RWPE1 (cell line): ENCODE measurements around the gene HIVEP3.

Experiments used
- CTCF ChIA-PET: fragments of 350-600 bp; sonication (Branson Sonifier 250); formaldehyde crosslinking; extraction: SDS; loops from one replicate; lab custom pipeline; 2021; lab: Yijun Ruan, JAX
- POLR2A ChIA-PET: fragments of 400-600 bp; formaldehyde crosslinking; extraction: SDS; loops from one replicate; lab custom pipeline; 2020; ENCODE audit warnings: antibody characterized with exemption; ENCODE audit not compliant: low non-redundant PET; lab: Yijun Ruan, JAX
- DNase-seq: peaks from one replicate; pipeline ENCODE4 v3.0.0; 2012; ENCODE audit warnings: low spot score
- H3K27ac ChIP-seq: fragments of 450-650 bp; 2 replicates; pipeline ENCODE4 v1.5.1; 2017
- CTCF ChIP-seq: fragments of 450-650 bp; conservative IDR thresholded peaks from 2 replicates; pipeline ENCODE4 v1.5.1; 2017; ENCODE audit warnings: low read depth, mild to moderate bottlenecking

HIVEP3 gene

GRCh38 chr1:41475859-41476567 is 442.7 kb downstream of the HIVEP3 start:
- no peak for TF ChIP-seq CTCF
- peak overlapping the region; percentile 99 for H3K27ac ChIP-seq
- CTCF ChIA-PET = interaction anchor here (0.6 to 2.9 kb wide), 4 partner anchors 8 to 238 kb away, joined by 3 to 10 read pairs (median 6); partner anchors contain the start of gene EDN2
- POLR2A ChIA-PET = interaction anchor here (0.6 kb wide), 1 partner anchor 42 kb away, joined by 3 read pairs; no protein-coding TSS in a partner anchor
- no peak for DNase-seq

- CTCF ChIA-PET = interaction anchor here (0.5 to 2.9 kb wide), 6 partner anchors 9 to 534 kb away, joined by 3 to 10 read pairs (median 4); partner anchors contain the start of gene EDN2
- POLR2A ChIA-PET = no interaction called here
- peak overlapping the region; percentile 99 for H3K27ac ChIP-seq
- TF ChIP-seq CTCF = no peak
- DNase-seq = no peak
These were observed 443.4 kb downstream of the HIVEP3 start for GRCh38 chr1:41475346-41475745.

GRCh38 chr1:41474490-41475271 is 444.0 kb downstream of the HIVEP3 start:
- ChIA-PET POLR2A (no interaction called here), CTCF (interaction anchor here (0.5 to 2.9 kb wide), 4 partner anchors 10 to 535 kb away, joined by 3 to 10 read pairs (median 5); partner anchors contain the start of gene EDN2)
- peak overlapping the region; percentile 99 for H3K27ac ChIP-seq
- peak; percentile 42 for DNase-seq
- TF ChIP-seq CTCF = no peak

- H3K27ac ChIP-seq = peak overlapping the region; percentile 99
- CTCF ChIA-PET = interaction anchor here (0.6 kb wide), 1 partner anchor 41 kb away, joined by 4 read pairs; no protein-coding TSS in a partner anchor
- TF ChIP-seq CTCF = no peak
- no peak for DNase-seq
- POLR2A ChIA-PET = no interaction called here
These were observed 444.9 kb downstream of the HIVEP3 start for GRCh38 chr1:41473738-41474362.

GRCh38 chr1:41471658-41472057 is 447.1 kb downstream of the HIVEP3 start:
- no peak for TF ChIP-seq CTCF
- POLR2A ChIA-PET = no interaction called here
- DNase-seq = no peak
- CTCF ChIA-PET = no interaction called here
- H3K27ac ChIP-seq = peak overlapping the region; percentile 26; the same call in 1 of the 2 replicates

- DNase-seq = no peak
- ChIA-PET POLR2A (no interaction called here), CTCF (no interaction called here)
- H3K27ac ChIP-seq = peak overlapping the region; percentile 40
- no peak for TF ChIP-seq CTCF
These were observed 449.0 kb downstream of the HIVEP3 start for GRCh38 chr1:41469706-41470105.
